Jurkat, Clone E6-1 (cell line): ENCODE results near the gene CDC6.
A peak's percentile ranks its signal among the peaks of the same experiment; 100 is the strongest.

ENCODE experiments used
- DNase-seq: peaks from one replicate; pipeline ENCODE4 v3.0.0-alpha.2; 2011; ENCODE audit warnings: low read depth, low spot score
- H3K4me3 ChIP-seq: 2 replicates; pipeline ENCODE4 v1.5.1; 2011; ENCODE audit warnings: mild to moderate bottlenecking, low read length, control low read depth, moderate library complexity

The CDC6 gene

DNA sequence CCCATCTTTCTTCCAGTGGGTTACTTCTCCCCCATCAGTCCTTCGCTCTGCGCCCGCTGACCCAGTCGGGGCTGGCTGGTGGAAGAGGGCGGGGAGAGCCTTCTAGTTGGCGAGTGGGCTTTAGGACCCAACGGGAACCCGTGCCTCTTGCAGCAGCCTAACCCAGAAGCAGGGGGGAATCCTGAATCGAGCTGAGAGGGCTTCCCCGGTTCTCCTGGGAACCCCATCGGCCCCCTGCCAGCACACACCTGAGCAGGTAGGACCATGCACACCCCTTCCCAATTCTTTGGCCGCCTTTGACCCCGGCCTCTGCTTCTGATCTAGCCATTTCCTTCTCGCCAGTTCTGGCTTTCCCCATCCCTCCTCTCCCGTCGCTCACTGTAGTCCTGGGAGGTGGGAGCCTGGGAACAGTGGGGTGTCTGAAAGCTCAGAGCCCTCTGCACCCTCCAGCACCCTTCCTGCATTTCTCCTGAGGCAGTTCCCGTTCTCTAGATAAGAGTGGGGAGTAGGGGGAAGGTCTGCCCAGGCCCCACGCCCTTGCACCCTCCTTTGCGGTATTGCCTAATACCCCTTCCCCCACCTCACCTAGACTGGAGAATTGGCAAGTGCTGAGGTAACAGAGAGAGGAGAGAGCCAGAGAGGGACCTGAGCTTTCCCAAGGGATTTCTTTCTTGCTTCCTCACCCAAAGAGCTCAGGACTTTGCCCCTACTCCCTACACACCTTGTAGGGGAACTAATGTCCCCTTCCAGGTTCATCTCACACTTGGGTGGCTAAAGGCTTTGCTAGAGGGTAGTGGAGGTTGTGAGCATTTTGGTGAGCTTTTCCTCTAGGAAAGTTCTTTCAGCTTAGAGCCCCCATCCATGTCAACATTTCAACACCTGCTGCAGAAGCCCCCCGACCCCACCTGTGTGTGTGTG, 21.6 kb downstream of the CDC6 start, which contains the start of gene RARA:
TSS of gene RARA (plus strand) at position 150 of the 918 bp plus-strand sequence. CDS start 22,039 bp downstream, outside the sequence.
- no peak for DNase-seq
- H3K4me3 ChIP-seq: no peak within 1 kb of the TSS

DNA sequence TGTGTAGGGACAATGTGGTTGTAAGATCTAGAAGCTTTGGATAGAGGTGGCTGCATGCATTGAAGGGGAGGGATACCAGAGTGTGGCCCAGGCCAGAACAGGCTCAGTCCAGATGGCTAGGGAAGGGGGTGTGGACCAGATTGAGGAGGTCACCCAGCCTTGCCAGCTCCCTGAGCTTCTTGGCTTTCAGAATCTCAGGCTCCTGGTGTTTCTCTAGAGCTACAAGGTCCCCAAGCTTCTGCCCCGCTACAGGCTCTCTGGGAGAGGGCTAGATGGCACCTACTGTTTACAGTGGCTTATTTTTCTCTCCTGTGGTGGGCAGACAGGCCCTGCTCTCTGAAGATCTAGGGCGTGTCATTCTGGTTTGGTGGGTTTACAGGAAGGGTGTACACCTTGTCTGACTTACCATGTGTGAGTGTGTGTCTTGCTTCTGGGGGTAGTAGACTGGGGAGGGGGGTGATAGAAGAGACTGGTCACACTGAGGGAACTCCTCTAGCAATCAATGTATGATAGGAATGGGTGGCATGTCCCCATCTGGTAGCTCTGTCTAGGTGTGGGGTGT, 22.4 kb downstream of the CDC6 start:
- no peak for DNase-seq
- no peak overlapping the region for H3K4me3 ChIP-seq

DNA sequence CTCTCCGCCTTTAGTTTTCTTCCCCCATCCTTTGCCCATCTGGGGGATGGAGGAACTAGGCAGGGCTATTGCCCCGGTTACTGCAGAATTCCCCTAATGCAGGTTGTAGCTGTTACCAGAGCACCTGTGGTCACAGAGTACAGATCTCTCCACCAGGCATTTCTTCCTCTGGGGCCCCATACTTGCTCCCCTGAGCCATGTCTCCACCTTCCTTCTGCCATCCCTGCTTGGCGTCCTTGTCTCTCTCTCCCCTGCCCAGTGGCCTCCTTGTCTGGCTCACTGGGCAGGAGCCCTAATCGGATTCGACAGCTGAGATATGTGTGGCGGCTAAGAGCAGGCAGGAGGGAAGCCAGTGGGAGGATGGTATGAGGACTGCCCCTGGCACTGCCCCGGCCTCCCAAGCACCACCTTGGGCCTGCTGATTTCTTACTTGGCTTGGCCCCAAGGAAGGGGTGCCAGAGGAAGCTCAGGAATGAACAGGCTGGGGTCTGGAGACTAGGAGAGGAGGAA, 23.3 kb downstream of the CDC6 start:
- DNase-seq: no peak
- H3K4me3 ChIP-seq: no peak overlapping the region

DNA sequence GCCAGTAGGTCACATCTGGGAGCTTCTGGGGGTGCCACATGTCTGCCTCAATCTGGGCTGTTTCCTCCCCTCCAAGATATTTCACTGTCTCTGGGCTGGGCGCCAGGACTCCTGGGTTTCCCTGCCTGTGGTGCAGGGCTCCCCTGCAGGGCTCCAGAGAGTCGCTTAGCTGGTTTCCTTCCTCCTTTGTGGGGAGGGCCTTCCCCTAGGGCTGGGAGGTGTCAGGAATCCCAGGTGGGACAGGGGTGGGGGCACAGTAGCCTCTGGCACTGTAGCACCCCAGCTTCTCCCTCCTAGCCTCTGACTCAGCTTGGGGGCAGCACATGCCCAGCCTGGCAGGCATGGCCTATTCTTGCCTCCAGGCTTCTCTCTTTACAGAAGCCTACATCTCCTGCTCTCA, 23.9 kb downstream of the CDC6 start:
- DNase-seq: no peak
- H3K4me3 ChIP-seq: no peak overlapping the region

- no peak overlapping the region for H3K4me3 ChIP-seq
- no peak for DNase-seq
These were observed 24.6 kb downstream of the CDC6 start for GRCh38 chr17:40312131-40312731.

DNA sequence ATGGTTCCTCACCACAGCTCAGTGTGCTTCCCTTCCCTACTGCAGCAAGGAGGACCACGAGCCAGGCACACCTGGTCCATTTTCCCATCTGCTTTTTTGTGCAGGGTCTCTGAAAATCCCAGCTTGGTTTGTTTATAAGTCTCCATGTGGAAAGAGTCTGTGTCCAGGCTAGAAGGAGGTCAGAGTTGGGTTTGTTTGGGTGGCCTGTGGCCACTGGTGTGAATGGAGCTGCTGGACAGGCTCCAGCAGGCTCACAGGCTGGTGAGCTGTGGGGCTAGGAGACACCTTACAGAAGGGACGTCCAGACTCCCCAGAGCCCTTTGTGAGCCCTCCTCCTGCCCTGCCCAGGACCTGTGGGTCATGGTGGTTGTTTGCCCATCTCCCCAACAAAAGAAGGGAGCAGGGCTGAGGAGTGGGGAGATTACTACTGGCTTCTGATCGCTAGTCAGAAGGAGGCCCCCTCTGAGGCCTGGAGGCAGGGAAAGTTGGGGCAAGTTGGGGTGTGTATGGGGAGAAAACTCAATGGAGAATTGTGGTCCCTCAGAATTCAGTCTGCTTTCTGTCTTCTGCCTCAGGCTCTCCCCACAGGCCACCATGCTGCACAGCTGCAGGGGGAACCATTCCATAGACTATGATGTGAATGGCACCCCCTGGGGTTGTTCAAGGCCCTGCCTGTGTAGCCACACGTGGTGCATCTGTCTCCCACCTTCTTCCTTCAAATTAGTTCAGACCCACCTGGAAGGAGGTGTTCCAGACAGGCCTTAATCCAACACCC, 25.4 kb downstream of the CDC6 start:
- no peak overlapping the region for H3K4me3 ChIP-seq
- DNase-seq: no peak

DNA sequence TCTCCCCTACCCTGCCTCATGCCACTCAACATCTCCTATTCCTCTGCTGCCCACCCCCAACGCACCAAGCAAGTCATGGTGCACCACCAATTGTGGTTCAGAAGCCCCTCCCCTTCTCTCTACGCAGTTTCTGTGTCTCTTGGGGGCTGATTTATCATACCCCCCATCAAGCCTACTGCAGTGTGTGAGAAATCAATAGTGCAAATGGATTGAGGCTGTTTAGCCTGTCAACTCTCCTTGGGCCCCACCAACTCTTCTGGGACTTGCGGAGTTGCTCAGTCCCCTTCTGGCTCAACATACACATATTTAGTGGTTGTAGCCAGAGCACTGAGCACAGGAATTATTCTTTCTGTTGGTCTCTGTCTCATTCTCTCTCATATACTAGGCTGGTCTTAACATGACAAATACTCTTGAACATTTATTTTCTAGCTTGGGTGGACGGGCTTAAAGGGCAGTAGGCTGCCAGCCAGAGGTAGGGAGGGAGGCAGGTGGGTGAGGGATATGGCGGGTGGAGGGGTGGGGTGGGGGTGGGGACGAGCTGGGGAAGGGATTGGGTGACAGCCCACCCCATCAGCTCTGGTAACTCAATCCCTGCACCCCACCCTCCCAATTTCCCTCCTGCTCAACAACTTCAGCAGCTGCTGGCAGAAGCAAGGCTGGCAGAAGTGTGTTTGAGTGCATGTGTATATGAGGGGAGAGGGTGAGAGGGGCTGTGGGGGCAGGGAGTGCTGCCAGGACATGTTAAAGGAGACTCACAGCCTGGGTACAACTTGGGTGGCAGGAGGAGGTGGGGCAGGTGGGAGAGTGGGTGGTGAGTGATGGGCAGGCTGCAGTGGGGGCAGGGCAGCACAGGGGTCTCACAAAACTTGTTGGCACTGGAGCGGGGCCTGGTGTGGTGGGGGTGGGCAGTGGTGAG, 26.2 kb downstream of the CDC6 start:
- DNase-seq: no peak
- H3K4me3 ChIP-seq: no peak overlapping the region

DNA sequence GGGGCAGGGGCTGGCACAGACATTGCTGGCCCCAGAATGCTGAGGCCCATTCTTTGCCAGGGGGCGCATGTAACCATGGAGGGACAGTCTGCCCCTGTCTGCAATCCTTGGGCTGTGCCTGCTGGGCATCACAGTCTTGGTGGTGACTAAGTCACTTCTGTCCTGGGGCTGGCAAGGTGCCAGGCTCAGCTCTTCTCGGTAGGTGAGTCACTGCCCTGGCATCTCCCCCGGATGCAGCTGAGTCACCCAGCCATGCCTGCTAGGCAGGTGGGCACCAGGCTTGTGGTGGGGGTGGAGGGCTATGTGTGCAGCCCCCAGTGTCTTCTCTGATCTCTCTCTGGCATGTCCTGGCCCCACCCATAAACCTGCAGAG, 26.9 kb downstream of the CDC6 start:
- DNase-seq: peak; percentile 63
- no peak overlapping the region for H3K4me3 ChIP-seq

GRCh38 chr17:40315206-40315605, 27.5 kb downstream of the CDC6 start:
- no peak overlapping the region for H3K4me3 ChIP-seq
- no peak for DNase-seq

DNA sequence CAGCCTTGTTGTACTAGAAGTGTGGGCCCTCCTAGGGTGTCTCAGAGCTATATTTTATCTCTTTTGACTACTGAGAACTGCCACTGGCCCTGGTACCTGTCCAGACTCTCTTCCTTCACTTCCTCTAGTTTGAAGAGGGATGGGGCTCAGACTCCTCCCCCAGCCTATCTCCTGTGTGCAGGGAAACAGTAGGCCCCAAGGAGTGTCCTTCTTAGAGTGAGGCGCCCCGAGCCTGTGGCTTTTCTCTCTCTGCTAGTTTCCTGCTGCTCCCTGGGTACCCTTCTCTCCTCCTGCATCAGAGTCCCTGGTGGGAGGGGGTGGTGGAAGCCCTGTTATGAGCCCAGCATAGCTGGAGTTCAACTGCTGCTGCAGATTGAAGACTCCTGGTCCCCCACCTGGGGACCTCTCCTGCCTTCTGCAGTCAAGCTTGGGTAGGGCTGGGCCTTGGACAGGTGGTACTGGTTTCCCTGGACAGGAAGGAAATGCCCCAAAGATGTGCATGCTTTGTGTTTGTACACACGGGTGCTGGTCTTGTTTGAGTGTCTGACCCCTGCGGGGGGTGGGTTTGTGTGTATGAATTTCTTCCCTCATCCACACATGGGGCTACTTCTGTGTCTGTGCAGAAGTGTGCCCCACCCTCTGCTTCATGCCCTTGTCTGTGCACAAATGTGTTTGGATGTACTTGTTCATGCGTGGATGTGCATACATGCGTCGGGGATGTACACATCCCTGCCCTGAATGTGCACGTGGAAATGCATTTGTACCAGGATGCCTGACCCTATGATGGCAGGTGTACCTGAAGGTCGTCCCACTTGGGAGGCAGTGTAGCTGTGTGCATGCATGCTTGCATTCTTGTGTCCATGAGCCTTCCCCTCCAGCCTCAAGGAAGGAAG, 28.2 kb downstream of the CDC6 start:
- no peak for DNase-seq
- no peak overlapping the region for H3K4me3 ChIP-seq

- H3K4me3 ChIP-seq: no peak overlapping the region
- no peak for DNase-seq
These were observed 29.1 kb downstream of the CDC6 start for GRCh38 chr17:40316571-40317344.

DNA sequence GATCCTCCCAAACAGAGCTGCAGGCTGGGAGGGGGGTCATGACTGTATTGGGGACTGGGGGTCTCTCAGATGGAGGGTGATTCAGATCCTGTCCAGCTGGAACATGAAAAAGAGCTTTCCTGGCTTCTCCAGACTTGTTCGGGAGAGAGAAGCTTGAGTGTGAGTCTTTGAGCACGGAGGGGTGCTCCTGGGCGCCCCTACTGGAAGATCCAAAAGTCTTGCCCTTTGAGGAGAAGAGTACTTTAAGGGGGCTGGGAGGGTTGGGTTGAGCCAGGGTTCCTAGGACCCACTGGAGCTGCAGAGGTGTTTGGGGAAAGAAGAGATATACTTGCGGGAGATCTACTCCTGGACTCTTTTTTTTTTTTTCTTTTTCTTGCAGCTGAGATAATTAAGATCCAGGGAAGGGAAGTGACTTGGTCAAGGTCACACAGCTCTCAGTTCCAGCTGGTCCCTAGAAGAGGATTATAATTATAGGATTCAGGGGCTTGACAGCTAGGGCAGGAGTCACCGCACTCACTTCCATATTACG, 29.7 kb downstream of the CDC6 start:
- DNase-seq: no peak

GRCh38 chr17:40317880-40318829, 30.5 kb downstream of the CDC6 start:
- peak overlapping the region; percentile 72 for H3K4me3 ChIP-seq
- peak; percentile 88 for DNase-seq

More for the DNA sequence above, 29.7 kb downstream of the CDC6 start:
- H3K4me3 ChIP-seq: peak overlapping the region; percentile 72

- H3K4me3 ChIP-seq: peak overlapping the region; percentile 72
- no peak for DNase-seq
These were observed 31.2 kb downstream of the CDC6 start for GRCh38 chr17:40318830-40319391.
